ENCODE data around the gene MGST2.

MGST2 gene

GRCh38 chr4:139704915-139705485, 39.4 kb downstream of the MGST2 start:
- no peak for DNase-seq (ENCODE audit: low read depth)

- DNase-seq (ENCODE audit: low read depth) = no peak
These were observed 44.0 kb downstream of the MGST2 start for GRCh38 chr4:139709660-139710059.

- DNase-seq (ENCODE audit: low read depth) = no peak
These were observed 44.5 kb downstream of the MGST2 start for GRCh38 chr4:139710073-139710472.

GRCh38 chr4:139711461-139711860, 45.8 kb downstream of the MGST2 start:
- no peak for DNase-seq (ENCODE audit: low read depth)

- no peak for DNase-seq (ENCODE audit: low read depth)
These were observed 47.3 kb downstream of the MGST2 start for GRCh38 chr4:139712882-139713281.

GRCh38 chr4:139715746-139716391, 50.2 kb downstream of the MGST2 start:
- DNase-seq (ENCODE audit: low read depth) = no peak

GRCh38 chr4:139718358-139718757, 52.7 kb downstream of the MGST2 start:
- DNase-seq (ENCODE audit: low read depth) = no peak

- no peak for DNase-seq (ENCODE audit: low read depth)
These were observed 53.2 kb downstream of the MGST2 start for GRCh38 chr4:139718833-139719232.

GRCh38 chr4:139719381-139720101, 53.9 kb downstream of the MGST2 start:
- DNase-seq (ENCODE audit: low read depth) = no peak

GRCh38 chr4:139720806-139721205, 55.2 kb downstream of the MGST2 start:
- DNase-seq (ENCODE audit: low read depth) = no peak

- DNase-seq (ENCODE audit: low read depth) = no peak
These were observed 56.2 kb downstream of the MGST2 start for GRCh38 chr4:139721789-139722188.

- no peak for DNase-seq (ENCODE audit: low read depth)
These were observed 59.6 kb downstream of the MGST2 start for GRCh38 chr4:139725236-139725635.

GRCh38 chr4:139726615-139727014, 61.0 kb downstream of the MGST2 start:
- no peak for DNase-seq (ENCODE audit: low read depth)

- no peak for DNase-seq (ENCODE audit: low read depth)
These were observed 62.5 kb downstream of the MGST2 start for GRCh38 chr4:139728146-139728545.

GRCh38 chr4:139728840-139729239, 63.2 kb downstream of the MGST2 start:
- no peak for DNase-seq (ENCODE audit: low read depth)

GRCh38 chr4:139732991-139733570, 67.5 kb downstream of the MGST2 start:
- no peak for DNase-seq (ENCODE audit: low read depth)

- DNase-seq (ENCODE audit: low read depth) = peak; percentile 91
These were observed 68.7 kb downstream of the MGST2 start for GRCh38 chr4:139734201-139734874.

- DNase-seq (ENCODE audit: low read depth) = peak; percentile 82
These were observed 69.3 kb downstream of the MGST2 start for GRCh38 chr4:139734875-139735380.

GRCh38 chr4:139735381-139736273, 70.0 kb downstream of the MGST2 start:
- DNase-seq (ENCODE audit: low read depth) = no peak

GRCh38 chr4:139736274-139736660, 70.6 kb downstream of the MGST2 start:
- DNase-seq (ENCODE audit: low read depth) = no peak

GRCh38 chr4:139736661-139737060, 71.0 kb downstream of the MGST2 start:
- DNase-seq (ENCODE audit: low read depth) = peak; percentile 45
